Measurements from ENCODE around the gene STARD10.

The STARD10 gene

DNA sequence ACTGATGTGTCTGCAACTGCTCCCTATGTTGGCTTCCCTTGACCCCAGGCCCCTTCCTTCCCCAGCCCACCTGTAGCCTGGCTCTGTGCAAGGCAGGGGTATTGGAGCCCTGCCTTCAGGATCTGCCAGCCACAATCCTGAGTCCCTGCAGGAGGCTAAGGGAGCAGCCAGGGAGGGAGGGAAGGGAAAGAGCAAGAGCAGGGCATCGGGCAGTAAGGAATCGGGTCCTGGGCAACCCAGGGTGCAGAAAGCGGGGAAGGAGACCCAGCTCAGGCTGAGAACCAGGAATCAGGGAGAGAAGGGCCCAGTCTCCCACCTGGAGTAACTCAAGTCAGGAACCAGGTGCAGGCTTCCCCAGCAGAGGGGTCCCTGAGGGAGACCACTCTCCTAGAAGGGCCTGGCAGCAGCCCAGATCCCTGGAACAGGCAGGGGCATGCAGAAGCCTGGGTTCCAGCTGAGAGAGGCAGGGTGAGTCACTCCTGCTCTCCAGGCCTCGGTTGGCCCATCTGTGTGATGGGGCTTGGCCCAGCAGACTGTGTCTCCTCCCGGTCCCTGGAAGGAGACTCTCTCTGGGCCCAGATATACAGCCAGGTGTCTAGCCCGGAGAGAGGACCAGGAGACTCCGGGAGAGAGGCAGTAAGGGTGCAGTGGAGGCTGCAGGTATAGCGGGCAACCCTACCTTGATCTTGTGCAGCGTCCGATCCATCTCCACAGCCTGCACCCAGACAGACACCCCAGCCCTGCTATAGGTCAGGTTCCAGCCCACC, 13.4 kb downstream of the STARD10 start:
- no peak for DNase-seq (ENCODE audit: low read depth in 2 of 2)

DNA sequence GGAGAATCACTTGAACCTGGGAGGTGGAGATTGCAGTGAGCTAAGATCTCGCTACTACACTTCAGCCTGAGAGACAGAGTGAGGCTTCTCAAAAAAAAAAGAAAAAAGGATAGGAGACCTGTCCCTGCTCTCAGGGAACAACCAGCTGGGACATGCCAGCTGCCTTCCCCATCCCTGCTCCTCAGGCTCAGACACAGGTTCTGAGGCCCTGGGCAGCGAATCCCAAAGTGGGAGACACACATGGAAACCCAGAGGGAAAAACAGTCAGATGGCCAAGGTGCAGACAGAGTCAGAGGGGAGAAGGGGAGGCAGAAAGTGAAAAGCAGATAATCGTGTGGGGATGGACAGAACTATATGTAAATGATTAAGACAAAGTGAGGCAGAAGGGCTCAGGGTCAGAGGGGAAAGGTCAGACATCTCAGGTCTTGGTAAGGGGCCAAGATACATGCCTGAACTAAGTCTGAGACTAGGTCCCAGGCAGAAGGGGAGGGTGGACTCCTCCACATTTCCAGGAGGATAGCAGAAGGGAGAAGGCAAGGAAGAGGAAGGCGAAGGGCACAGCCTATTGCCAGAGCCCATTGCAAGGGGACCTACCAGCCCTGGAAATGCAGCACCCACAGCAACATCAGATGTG, 14.2 kb downstream of the STARD10 start:
- no peak for DNase-seq (ENCODE audit: low read depth in 2 of 2)

DNA sequence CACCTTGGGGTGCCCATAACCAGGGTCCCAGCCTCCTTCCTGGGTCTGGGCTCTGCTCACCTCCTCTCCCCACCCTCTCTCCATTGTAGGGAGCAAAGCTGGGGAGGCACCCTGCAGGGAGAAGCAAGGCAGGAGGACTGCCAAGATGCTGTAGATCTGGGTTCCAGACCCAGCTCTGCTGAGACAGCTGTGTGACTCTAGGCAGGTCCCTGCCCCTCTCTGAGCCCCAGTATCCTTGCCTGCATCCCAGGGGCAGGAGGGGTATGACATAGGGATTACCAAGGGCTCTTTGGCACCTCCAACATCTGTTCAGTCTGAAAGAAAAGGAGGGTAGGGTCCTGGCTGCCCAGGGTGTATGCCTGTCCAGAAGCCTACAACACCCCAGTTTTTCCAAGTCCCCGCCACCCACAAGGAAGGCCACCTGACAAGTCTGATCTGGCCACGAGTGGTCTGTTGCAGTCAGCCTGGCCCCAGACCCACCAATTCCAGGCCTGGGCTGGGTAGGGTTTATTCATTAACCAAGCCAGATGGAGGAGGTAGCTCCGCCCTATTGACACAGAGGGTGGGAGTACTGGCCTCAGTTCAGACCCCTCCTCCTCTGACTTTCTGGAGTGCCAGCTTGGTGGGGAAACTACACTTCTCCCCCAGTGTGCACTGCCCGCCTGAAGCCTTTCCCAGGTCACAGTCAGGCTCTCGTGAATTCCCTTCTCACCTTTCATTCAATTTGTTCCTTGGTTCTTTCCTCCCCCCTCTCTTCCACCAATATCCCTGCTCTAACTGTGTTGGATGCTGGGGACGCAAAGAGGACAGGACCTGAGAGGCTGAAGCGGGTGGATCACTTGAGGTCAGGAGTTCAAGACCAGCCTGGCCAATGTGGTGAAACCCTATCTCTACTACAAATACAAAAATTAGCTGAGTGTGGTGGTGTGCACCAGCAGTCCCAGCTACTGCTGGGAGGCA, 15.0 kb downstream of the STARD10 start:
- DNase-seq (ENCODE audit: low read depth in 2 of 2) = no peak

DNA sequence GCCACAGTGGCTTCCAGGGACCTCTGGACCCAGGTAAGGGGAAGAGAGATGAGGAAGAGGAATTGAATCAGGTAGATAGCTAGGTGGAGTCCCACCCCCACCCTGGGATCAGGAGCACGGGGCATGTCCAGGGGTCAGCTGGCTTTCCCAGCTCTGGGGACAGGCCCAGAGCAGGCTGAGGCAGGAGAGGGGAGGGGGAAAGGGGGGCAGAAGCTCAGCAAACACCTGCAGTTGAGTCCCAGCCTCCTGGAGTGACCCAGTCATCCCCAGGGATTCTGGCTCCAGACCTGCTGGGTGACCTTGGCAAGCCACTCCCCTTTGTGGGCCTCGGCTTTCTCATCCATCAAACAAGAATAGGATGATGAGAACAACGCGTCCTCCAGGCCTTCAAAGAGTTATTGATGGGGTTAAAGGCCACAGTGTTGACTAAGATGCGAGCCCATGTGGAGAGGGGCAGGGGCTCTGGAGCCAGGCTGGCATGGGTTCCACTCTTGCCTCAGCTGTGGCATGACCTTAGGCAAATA, 16.0 kb downstream of the STARD10 start:
- DNase-seq (ENCODE audit: low read depth in 2 of 2) = no peak

DNA sequence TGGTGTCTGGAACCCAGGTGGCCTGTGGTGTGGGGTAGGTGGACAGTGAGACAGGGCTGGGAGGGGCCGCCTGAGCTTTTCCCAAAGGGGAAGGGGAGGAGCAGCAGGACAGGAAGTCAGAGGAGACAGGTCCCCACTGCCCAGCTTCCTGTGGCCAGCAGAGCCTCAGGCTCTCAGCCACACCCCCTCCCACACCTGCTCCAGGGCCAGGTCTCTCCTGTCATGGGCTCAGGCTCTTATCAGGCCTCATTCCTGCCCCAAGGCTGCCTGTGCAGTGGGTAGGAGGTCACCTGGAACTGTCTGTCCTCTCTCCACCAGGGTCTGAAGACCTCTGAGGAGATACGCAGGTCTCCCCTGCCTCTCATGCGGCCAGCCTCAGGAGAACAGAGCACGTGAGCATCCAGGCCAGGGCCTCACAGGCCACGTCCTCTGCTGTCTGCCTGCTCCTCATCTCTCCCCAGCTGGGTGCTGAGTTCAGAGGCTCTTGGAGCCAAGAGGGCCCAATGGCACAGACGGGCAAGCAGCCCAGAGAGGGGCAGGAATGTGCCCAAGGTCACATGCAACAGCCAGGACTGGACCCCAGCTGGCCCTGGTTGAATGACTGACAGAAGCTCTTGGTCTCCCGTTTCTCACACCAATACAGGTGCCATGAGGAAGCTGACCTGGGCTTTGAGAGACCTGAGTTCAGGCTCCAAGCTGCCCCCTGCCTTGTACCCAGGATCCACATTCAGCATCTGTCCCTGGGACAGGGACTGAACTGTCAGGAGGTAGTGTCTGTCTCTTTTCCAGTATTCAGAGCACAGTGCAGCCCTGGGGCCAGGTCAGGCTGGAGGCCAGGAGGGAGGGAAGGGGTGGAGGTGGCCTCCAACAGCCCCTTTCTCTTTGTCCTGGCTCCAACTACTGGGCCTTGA, 16.7 kb downstream of the STARD10 start:
- DNase-seq (ENCODE audit: low read depth in 2 of 2) = no peak

DNA sequence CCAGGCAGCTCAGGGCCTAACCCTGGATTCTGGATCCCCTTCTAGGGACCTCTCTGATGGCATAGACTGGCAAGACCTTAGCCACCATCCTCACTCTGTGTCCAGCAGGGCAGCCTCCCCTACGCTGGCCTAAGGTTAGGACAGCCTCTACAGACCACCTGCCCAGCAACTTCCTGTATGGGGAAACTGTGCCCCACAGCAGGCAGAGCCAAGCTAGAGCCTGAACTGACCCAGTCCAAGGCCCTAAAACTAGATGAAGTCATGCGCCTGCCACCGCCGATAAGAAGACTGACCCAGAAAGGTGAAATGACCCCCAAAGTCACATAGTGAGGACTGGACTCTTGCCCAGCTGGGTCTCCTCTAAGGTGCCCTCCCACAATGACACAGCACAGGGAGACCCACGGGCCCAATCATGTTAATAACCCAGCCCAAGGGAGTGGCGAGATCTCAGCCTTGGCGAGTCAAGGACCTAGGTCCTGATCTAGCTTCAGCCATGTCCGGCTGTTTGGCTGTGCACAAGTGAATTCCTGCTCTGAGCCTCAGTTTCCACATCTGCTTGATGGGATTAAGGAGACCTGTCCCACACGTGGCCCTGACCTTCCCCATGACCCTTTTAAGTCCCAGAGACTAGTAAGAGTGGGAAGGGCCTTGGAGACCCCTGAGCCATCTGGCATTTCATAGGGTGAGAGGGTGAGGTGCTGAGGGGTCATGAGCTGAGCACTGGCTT, 17.6 kb downstream of the STARD10 start:
- DNase-seq (ENCODE audit: low read depth in 2 of 2) = no peak

DNA sequence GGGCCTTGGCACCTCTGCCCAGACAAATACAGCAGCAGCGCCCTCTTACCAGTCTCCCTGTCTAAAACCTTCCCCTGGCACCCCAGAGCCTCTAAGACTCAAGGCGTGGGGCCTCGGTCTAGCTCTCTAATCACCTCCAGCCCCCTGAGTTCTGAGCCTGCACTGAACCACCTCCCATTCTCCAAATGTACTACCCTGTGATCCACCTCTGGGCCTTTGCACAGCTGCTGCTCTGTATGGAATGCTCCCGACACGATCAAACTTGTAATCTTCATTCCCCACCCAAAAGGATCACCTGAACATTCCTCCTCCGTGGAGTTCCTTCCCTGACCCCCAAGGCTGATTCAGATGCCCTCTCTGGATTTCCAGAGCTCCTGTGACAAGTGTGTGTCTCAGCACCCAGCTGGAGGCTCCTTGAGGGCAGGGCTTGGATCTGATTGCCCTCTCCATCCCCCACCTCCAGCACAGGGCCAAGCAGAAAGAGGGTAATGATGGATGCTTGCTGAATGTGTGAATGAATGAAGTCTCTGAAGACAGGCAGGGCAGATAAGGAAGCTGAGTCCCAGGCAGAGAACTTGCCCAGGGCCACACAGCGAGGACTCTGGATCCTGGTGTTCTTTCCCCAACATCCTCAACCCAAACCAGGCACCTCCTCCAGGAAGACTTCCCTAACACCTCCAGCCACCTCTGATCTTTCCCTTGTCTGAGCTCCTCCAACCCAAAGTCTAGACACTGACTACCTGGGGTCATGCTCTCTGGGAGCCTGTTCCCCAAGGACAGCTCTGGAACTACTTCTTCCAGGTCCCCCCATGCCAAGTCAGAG, 18.3 kb downstream of the STARD10 start:
- DNase-seq (ENCODE audit: low read depth in 2 of 2) = no peak

DNA sequence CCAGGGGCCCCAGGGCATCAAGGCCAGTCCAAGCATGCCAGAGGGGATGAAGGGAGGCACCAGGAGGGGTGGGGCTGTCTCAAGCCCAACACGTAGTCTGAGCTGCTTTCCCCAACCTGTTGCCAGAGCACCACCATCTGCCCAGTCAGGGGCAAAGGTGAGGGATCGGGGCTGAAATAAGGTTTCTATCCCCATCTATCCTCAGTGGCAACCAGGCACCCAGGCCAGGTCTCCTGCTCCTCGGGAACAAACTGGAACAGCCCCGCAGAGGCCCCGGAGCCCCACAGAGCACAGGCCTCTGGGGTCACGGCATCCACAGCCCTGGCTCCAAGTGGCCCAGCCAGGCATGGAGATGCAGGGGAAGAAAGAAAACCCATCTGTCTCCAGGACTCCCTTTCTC, 19.3 kb downstream of the STARD10 start:
- DNase-seq (ENCODE audit: low read depth in 2 of 2) = no peak

DNA sequence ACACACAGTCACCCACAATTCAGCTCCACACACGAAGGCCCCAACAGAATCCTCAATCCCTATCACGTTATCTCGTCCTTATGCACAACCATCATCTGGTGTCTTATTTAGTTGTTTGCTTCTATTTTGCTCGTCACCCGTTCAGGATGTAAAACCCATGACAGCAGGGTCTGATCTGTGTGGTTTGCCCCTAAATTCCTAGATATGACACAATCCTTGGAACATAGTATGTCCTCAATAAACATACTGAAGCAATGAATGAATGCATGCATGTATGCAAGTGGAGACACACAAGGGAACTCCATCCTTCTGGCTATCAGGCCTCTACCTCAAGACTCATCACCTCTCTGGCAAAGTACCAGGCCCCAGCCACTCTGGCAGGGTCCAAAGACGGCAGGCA, 20.2 kb downstream of the STARD10 start:
- no peak for DNase-seq (ENCODE audit: low read depth in 2 of 2)

DNA sequence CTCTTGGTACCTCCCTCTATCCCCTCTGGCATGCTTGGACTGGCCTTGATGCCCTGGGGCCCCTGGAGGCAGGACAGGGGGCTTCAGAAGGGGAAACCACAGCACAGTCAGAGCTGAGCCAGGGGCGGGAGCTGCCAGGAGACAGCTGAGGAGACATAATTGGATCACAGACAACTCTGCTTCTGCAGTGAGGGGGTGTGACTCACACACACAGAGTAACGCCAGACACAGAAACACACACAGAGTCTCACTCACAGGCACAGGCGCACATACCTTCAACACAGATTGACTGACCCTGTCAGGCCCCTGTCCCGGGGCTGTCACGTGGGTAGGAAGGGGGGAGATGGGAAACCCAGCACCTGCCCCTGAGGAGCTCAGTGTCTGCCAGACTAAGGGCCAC, 20.6 kb downstream of the STARD10 start:
- no peak for DNase-seq (ENCODE audit: low read depth in 2 of 2)

DNA sequence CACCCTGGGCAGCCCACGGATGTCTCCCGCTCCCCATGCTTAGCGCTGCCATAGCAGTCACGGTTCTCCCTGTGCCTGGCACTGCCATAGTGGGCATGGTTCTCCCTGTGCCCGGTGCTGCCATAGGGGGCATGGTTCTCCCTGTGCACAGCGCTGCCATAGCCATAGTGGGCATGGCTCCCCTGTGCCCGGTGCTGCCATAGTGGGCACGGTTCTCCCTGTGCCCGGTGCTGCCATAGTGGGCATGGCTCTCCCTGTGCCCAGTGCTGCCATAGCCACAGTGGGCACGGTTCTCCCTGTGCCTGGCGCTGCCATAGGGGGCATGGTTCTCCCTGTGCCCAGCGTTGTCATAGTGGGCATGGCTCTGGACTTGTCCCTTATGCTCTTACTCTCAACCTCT, 21.8 kb downstream of the STARD10 start:
- DNase-seq (ENCODE audit: low read depth in 2 of 2) = no peak

DNA sequence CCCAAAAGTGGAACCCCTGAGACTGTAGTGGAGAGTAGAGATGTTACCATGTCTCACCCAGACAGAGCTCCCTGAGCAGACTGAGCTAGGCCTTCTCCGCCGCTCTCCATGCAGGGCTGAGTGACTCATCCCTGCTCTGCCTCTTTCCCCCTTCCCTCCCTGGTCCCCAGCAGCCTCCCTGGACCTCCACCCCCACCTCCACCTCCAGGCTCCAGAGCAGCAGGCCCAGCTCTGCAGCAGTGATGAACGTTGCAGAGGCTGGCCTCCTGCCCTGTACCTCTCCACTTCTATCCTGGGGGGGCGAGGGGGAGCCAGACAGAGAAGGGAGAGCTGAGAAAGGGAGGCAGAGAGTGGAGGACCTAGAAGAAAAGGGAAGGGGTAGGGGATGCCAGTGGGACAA, 22.3 kb downstream of the STARD10 start:
- no peak for DNase-seq (ENCODE audit: low read depth in 2 of 2)

DNA sequence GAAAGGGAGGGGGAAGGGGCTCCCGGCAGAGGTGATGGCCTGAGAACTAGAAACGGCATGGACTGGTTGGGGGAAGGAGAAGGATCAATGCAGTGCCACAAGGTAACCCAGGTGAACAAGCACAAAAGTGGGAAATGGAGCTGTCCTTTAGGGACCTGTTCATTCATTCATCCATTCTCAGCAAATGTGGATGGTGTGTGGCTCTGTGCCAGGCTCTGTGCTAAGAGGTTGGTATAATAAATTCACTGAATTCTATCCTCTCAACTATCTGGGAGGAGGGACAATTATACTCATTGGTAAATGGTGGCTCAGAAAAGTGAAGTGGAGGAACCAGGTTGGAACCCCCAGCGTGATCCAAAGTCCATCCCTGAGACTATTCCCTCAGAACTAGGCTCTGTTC, 23.0 kb downstream of the STARD10 start:
- DNase-seq (ENCODE audit: low read depth in 2 of 2) = no peak

DNA sequence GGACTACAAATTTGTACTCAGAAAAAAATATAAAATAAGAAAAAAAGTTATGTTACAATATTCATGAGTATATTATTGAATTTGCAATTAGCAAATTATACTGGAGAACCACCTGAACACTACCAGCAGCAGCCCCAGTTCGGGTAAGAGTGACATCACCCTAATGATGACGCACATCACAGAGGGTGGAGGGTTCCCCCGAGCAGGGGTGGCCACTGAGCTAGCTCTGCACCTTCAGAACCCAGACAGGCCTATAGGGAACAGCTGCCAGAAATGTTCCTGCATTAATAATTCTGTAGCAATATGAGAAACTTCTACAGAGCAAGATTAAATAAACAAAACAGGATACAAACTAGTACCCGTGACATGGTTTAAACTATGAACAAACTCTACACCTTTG, 24.2 kb downstream of the STARD10 start:
- no peak for DNase-seq (ENCODE audit: low read depth in 2 of 2)

DNA sequence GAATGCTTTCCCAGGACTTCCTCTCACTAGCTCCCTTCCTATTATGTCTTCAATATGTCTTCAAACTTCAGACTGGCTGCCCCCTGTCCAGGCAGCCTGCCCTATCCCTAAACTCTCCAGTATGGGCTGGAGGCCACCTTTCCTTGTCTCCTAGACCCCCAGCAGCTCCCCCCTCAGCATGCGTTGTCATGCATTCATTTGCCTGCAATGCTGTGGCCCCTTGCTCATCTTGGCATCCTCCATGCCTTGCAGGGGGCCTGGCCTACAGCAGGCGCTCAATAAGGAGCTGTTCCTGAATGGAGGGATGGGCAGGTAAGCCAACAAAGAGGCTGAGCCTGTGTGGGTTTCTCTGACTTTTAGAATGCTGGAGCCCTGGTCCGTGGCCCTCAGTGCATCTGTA, 25.3 kb downstream of the STARD10 start:
- no peak for DNase-seq (ENCODE audit: low read depth in 2 of 2)

DNA sequence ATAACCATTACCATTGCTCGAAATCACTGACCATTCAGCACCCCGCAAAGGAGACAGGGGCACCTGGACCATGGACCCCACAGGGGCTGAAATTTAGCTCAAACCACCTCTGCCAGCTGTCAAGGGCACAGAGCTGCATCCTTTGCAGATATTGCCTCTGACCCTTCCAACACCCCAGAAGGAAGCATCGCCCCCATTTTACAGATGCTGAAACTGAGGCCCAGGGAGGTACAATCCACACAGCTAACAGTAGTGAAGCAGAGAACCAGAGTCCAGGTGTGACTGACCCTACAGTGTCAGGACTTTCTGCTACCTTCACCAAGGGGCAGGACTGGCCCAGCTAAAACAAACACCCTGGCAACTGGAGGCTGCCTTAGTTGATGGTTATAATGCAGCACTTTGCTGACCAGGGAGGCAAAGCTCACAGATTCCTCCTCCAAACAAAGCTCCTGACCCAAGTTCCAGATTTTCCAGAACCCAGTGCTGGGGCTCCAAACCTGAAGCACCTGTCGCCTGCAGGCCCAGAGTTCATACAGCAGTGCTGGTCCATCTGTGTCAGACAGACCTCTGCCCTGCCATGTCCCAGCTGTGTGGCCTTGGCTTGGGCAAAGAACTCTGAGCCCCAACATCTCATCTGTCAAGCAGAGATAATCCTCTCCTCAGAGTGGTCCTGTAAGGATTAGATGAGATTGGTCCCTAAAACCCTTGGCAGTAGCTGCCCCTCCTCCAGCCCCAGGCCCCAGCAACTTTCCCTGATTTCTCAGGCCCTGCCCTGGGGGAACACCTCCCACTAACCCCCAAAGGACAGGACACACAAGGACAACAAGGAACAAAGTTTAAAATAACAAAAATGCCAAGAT, 26.4 kb downstream of the STARD10 start:
- DNase-seq (ENCODE audit: low read depth in 2 of 2) = no peak

DNA sequence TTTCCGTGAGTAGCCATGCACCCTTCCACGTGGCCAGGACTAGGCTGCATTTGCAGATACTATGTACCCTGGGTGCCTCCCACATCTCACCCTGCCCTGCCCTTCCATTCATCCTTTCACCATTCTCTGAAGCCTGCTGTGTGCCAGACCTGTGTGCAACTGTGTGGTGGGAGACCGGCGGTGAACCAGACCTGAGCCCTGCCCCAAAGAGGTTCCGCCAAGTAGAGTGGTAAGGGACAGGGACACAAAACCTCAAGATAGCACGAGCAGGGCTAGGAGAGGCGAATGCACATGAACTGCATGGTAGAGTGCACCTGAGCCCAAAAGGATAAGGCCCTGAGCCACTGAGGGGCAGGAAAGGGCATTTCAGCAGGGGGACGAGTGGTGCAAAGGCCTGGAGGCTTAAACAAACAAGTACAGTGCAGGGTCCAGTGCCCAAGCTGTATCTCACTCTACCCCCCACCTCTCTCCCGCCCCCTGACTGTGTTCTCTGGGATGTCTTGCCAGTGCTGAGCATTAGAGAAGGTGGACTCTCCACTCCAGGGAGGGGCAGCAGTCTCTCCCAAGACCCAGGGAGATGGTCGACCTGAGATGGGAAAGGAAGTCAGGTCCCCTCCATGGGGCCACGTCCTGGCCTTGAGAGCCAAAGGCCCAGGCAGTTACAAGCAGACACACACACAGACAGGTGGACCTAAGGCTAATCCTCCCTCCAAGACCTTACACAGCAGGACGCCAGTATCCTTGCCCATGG, 27.5 kb downstream of the STARD10 start:
- no peak for DNase-seq (ENCODE audit: low read depth in 2 of 2)

DNA sequence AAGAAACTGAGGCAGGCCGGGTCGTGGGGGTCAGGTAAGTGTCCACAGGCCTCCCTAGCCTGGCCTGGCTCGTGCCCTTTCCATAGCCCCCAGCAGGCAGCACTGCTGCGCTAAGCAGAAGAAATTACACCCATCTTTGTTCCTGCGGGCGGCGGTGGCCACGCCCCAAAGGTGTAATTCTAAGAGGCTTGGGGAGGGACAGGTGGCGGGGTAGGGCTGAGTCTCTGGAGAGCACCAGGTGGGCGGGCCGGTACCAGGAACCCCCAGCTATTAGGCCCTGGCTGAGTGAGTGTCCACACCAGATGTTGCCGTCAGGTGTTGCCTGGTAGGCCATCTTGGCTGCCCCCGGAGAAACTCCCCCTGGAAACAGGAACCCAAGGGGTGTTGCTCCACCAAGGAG, 29.3 kb downstream of the STARD10 start:
- DNase-seq (ENCODE audit: low read depth in 2 of 2) = no peak
